Measurements from ENCODE around the gene KARS1.

DNA sequence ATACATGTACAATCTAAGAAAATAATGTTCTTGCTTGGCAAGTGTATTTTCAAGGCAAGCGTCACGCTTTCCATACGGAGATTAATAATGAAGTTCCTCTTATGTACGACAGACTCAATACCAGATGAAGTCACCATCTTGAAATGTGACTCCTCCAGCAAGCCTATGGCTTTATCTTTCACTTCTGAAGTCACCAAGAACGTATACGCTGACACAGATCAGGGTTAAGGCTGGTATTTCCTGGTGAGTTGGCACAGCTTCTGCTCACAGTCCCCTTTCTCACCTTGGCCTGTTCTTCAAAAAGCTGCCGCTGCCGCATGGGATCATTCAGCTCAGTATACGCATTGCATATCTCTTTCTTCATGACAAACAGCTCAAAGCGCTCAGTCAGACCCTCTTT lies 18.3 kb downstream of the KARS1 start:
- TF ChIP-seq CTCF (conservative IDR thresholded peaks at IDR 0.05; ENCODE audit: low read depth, low read length) (no peak), EZH2 (IDR thresholded peaks at IDR 0.05; ENCODE audit: low read length, unreplicated experiment) (no peak), EZH2phosphoT487 (IDR thresholded peaks at IDR 0.05; ENCODE audit: borderline replicate concordance, low read length) (no peak)
